NCI-H2196 treated with DMSO at 0.1 percent for 48 hours (cell line): ENCODE measurements around the gene SLC35F5.
"Not testable (repeated sequence)": the region's sequence is repeated elsewhere in the genome, so short reads cannot be mapped to it uniquely, and the experiment has no call there.

Experiments used
- DNase-seq: peaks from one replicate; lab custom pipeline; 2025; ENCODE audit not compliant: unreplicated experiment; lab: John Stamatoyannopoulos, UW

The SLC35F5 gene

GRCh38 chr2:113755835-113756354 is 547 bp downstream of the SLC35F5 start:
- DNase-seq, result no peak

- DNase-seq, result no peak
These were observed 1.2 kb downstream of the SLC35F5 start for GRCh38 chr2:113755035-113755834.

- DNase-seq, result no peak
These were observed 2.3 kb downstream of the SLC35F5 start for GRCh38 chr2:113754160-113754559.

- DNase-seq, result no peak
These were observed 6.1 kb downstream of the SLC35F5 start for GRCh38 chr2:113750385-113750784.

GRCh38 chr2:113741091-113741490 is 15.4 kb downstream of the SLC35F5 start:
- DNase-seq, result no peak

GRCh38 chr2:113739849-113740248 is 16.6 kb downstream of the SLC35F5 start:
- DNase-seq, result no peak

- no peak for DNase-seq
These were observed 22.3 kb downstream of the SLC35F5 start for GRCh38 chr2:113734185-113734584.

- no peak for DNase-seq
These were observed 32.4 kb downstream of the SLC35F5 start for GRCh38 chr2:113724010-113724409.

- DNase-seq, result no peak
These were observed 33.0 kb downstream of the SLC35F5 start for GRCh38 chr2:113723411-113723810.

- no peak for DNase-seq
These were observed 36.3 kb downstream of the SLC35F5 start for GRCh38 chr2:113720167-113720566.

GRCh38 chr2:113716291-113716690 is 40.2 kb downstream of the SLC35F5 start:
- DNase-seq, result no peak

GRCh38 chr2:113712941-113713340 is 43.5 kb downstream of the SLC35F5 start:
- no peak for DNase-seq

GRCh38 chr2:113711851-113712250 is 44.6 kb downstream of the SLC35F5 start:
- no peak for DNase-seq

GRCh38 chr2:113709022-113709421 is 47.4 kb downstream of the SLC35F5 start:
- DNase-seq, result no peak

- DNase-seq, result no peak
These were observed 49.3 kb downstream of the SLC35F5 start for GRCh38 chr2:113707106-113707505.

- DNase-seq, result no peak
These were observed 50.4 kb downstream of the SLC35F5 start for GRCh38 chr2:113705982-113706523.

- DNase-seq, result not testable (repeated sequence)
These were observed 52.0 kb downstream of the SLC35F5 start for GRCh38 chr2:113704300-113704993.

- no peak for DNase-seq
These were observed 52.8 kb downstream of the SLC35F5 start for GRCh38 chr2:113703386-113704299.

- no peak for DNase-seq
These were observed 56.1 kb downstream of the SLC35F5 start for GRCh38 chr2:113700186-113700841.

GRCh38 chr2:113698892-113699447 is 57.5 kb downstream of the SLC35F5 start:
- DNase-seq, result no peak
